Epithelial cell of prostate (primary cell): ENCODE data around the gene DEFB129.
"Not testable (repeated sequence)": the region's sequence is repeated elsewhere in the genome, so short reads cannot be mapped to it uniquely, and the experiment has no call there.

Experiments used
- DNase-seq: peaks from one replicate; pipeline ENCODE4 v3.0.0-alpha.2; 2011; ENCODE audit warnings: low read depth, low spot score
- H3K27ac ChIP-seq: fragments of 450-650 bp; 2 replicates; pipeline ENCODE4 v1.5.1; 2017; ENCODE audit warnings: mild to moderate bottlenecking

The DEFB129 gene

GRCh38 chr20:251354-251753 is 24.3 kb downstream of the DEFB129 start:
- no peak overlapping the region for H3K27ac ChIP-seq
- no peak for DNase-seq

DNA sequence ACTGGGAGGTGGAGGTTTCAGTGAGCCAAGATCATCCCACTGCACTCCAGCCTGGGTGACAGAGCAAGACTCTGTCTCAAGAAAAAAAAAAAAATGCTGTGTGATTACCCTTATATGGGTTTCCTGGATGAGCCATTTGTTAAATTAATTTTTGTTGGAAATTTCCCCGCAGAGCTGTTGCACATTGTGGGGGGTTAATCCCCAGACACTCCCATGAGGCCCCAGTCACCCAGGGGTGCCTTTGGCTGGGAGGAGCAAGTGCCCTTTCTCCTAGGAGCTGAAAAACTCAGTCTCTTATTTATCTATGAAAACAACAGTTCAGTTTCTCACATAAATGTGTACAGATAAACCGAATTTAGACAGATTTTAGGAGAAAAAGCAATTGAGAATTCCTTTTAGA is 25.7 kb downstream of the DEFB129 start:
- no peak for DNase-seq
- no peak overlapping the region for H3K27ac ChIP-seq

DNA sequence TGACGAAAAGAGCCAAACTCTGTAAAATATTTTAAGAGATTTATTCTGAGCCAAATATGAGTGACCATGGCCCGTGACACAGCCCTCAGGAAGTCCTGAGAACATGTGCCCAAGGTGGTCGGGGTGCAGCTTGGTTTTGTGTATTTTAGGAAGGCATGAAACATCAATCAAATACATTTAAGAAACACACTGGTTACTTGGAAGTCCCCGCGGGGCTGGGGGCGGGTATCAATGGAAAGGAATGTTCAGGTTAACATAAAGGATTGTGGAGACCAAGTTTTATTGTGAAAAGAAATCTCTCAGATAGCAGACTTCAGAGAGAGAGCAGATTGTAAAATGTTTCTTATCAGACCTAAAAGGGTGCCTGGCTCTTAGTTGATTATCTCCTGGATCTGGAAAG is 26.4 kb downstream of the DEFB129 start:
- not testable (repeated sequence) for H3K27ac ChIP-seq, DNase-seq

DNA sequence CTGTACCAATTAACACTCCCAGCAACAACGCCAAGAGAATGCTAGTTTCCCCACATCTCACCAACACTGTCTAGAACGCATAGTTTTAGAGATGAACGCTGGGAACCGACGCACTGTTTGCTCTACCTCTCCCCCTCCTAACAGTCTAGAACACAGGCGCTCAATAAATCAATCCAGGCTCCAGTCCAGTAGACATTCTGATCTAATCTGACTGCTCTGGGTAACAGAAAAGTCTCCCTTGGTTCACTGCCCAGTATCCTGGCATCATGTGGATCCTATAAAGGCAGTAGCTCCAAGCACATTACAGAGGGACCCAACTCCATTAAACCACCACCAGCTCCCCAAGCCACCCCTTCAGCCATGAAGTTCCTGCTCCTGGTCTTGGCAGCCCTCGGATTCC is 30.4 kb downstream of the DEFB129 start, which contains the start of gene DEFB132:
TSS of gene DEFB132 (plus strand) at position 306 of the 400 bp plus-strand sequence. CDS start at position 361, 55 bp downstream.
- H3K27ac ChIP-seq: no peak within 1 kb of the TSS
- no peak for DNase-seq

GRCh38 chr20:258269-258858 is 31.3 kb downstream of the DEFB129 start:
- H3K27ac ChIP-seq: no peak overlapping the region
- no peak for DNase-seq

DNA sequence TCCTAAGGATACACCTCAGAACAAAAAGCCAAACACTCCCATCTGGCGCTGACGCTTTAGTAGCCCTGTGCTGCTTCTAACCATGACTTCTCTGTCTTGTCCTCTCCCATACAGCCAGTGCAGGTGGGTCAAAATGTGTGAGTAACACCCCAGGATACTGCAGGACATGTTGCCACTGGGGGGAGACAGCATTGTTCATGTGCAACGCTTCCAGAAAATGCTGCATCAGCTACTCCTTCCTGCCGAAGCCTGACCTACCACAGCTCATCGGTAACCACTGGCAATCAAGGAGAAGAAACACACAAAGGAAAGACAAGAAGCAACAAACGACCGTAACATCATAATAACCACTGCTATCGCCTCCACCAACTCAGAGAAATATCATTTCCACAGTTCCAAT is 31.9 kb downstream of the DEFB129 start:
- no peak for DNase-seq
- no peak overlapping the region for H3K27ac ChIP-seq

- no peak for DNase-seq
- no peak overlapping the region for H3K27ac ChIP-seq
These were observed 32.9 kb downstream of the DEFB129 start for GRCh38 chr20:259981-260380.

- no peak overlapping the region for H3K27ac ChIP-seq
- DNase-seq: no peak
These were observed 36.6 kb downstream of the DEFB129 start for GRCh38 chr20:263701-264100.

DNA sequence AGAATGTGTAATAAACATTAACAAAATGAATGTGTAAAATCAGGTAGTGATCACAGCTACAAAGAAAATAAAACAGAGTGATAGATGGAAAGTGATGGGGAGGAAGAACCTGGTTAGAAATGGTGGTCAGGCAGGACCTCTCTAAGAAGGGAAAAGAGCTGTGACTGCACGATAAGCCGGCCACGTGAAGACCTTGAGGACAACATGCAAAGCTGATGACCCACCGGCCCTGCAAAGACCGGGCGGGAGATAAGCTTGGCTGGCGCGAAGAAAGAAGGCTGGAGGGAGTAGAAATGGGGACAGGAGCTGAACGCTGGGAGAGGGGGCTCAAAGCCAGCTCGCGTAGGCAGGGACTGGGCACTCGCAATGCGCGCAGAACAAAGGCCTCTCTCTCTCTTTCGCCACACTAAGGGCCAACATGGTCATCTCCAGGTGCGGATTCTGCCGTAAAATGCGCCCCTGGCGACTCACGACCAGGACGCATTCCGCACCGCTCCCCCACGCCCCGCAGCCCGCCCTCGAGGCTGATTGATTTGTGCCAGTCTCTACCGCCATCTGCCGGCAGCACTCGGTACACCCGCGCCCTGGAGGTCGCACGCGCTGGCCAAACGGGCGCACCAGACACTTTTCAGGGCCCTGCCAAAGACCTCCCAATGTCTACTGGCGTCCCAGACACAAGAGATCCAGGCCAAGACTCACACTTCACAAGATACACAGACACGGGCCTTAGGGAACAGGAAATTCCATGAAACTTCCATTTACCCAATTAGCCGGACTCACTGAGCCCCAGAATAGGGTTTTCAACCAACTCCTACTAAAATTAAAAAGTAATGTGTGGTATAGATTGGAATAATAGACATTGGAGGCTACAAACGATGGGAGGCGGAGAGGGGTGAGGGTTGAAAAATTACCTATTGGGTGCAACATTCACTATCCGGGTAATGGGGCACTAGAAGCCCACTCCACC is 39.8 kb downstream of the DEFB129 start:
- no peak for DNase-seq
- H3K27ac ChIP-seq: no peak overlapping the region

DNA sequence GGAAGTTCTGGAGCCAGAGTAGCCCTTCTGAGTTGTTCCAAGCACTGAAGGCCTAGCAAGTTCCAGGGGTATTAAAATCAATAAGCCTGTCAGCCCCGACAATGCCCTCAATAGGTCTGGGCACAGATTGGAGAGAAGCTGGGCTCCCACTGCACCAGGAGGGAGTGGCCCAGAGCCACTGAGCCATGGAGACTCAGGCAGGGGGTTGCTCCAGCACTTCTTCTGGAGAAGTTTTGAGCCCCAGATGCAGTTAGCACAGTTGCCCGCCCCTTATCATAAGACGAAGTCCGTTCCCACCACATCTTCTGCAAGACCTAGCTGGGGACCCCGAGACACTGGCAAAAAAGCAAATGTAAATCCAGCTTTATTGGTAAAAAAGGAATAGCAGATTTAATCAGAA is 43.5 kb downstream of the DEFB129 start:
- DNase-seq: no peak
- H3K27ac ChIP-seq: no peak overlapping the region

DNA sequence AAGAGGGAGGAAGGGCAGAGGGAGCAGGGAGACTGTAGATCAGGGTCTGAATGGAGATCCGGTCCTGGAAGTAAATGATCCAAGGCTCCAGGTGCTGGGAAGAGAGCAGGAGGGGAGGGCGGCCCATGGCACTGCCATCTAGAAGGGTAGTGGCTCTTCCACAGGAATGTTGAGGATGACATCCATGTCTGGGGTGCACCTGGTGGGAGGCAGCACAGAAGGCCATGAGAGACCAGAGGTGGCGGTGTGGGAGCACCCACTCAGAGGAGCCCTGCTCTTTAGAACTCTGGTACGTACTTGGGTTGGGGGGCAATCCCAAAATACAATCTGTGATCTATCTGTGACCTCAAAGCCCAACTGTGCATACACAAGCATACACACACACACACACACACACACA is 44.0 kb downstream of the DEFB129 start:
- DNase-seq: no peak

GRCh38 chr20:271528-271927 is 44.5 kb downstream of the DEFB129 start:
- H3K27ac ChIP-seq: no peak overlapping the region

More for the DNA sequence above, 44.0 kb downstream of the DEFB129 start:
- no peak overlapping the region for H3K27ac ChIP-seq

DNA sequence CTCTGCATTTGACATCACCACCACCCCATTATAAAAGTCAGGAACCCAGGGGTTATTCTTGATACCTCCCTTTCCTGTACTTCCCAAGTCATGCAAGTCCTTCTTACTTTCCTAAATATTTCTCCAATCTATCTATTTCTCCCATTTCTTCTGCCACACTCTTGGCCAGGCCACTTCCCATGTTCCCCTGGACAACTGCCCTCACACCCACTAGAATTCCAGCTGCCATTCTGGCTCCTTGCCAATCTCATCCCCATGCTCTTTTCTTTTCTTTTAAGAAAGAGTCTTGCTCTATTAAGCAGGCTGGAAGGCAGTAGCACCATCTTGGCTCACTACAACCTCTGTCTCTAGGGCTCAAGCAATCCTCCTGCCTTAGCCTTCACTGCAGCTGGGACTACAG is 45.7 kb downstream of the DEFB129 start:
- no peak for DNase-seq
- no peak overlapping the region for H3K27ac ChIP-seq

More at GRCh38 chr20:271528-271927, 44.5 kb downstream of the DEFB129 start:
- DNase-seq: no peak

GRCh38 chr20:273884-274283 is 46.8 kb downstream of the DEFB129 start:
- DNase-seq: no peak
- H3K27ac ChIP-seq: no peak overlapping the region

GRCh38 chr20:275791-276190 is 48.7 kb downstream of the DEFB129 start:
- DNase-seq: no peak
- H3K27ac ChIP-seq: no peak overlapping the region

- H3K27ac ChIP-seq: no peak overlapping the region
- DNase-seq: no peak
These were observed 49.8 kb downstream of the DEFB129 start for GRCh38 chr20:276620-277495.

DNA sequence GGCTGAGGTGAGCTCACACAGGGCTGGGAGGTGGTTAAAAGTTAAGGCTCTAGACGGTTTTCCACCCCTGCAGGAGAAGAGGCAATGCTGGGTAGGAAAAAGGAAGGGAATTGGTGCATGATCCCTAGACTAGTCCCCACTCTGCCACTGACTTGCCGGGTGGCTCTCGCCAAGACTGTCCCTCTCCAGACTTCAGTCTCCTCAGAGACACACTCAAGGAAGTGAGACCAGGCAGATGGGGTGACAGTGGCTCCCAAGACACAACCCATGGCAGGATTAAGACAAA is 50.4 kb downstream of the DEFB129 start:
- no peak overlapping the region for H3K27ac ChIP-seq
- DNase-seq: no peak

DNA sequence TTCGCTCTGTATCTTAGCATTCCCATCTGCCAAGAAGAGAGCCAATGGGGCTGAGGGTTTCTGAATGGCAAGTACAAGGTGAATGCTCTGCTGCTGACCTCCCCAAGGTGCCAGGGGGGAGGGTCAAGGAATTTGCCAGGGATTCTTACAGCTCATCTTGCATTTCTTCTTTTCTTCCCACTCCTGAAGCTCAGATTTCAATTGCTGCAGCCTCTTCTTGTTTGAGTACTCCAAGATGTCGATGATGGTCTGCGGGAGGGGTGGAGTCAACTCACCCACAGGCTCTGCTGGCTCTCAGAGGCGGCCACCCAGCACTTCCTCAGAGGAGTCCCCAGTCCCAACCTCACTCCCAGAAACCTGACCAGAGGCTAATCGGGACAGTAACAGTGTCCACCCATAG is 51.1 kb downstream of the DEFB129 start:
- no peak overlapping the region for H3K27ac ChIP-seq
- no peak for DNase-seq

DNA sequence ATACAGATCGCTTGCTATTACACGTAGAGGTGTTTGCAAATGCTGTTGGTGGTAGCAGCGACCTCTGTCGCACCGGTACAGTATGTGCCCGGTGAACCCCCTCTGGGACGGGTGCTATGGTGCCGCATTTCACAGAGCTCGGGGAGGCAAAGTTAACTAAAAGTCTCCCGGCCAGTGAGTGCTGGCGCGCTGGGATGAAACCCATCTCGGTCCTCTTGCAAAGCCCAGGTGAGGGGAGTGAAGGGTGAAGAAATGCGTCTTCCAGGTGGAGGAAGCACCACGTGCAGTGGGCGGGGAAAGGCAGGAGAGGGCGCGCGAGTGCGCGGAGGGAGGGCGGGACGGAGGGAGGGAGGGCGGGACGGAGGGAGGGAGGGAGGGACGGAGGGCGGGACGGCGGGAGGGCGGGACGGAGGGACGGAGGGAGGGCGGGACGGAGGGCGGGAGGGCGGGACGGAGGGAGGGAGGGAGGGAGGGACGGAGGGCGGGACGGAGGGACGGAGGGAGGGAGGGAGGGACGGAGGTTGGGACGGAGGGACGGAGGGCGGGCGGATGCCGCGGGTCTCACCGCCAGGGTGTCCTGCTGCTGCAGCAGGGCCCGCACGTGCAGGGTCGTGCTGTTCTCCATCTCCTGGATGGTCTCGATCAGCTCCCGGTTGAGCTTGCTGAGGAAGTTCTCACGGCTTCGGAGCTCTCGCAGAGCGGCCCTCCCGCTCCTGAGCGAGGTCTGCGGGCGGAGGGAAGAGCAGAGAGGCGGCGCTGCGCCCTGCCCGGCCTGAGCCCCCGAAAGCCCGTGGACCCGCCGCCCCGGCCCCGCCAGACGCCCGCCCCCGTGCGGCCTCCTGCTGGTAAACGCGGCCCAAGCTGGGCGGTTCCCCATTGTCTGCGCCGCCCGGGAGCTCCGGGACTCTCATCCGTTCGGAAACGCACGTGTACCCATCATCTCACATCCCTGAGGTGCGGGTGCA is 51.8 kb downstream of the DEFB129 start:
- no peak for DNase-seq

More for the DNA sequence above, 51.8 kb downstream of the DEFB129 start:
- no peak overlapping the region for H3K27ac ChIP-seq
